SK-N-SH (cell line): ENCODE results near the gene EXOC4. TPM values are rescaled to one million over a fixed set of nuclear protein-coding genes. Genes with fewer than 3 reads are reported as not detected.

Source experiments
- CTCF ChIA-PET: fragments of 300-600, 350-600 bp; formaldehyde crosslinking; extraction: SDS; loops from one replicate; lab custom pipeline; 2021; lab: Yijun Ruan, JAX
- POLR2A ChIA-PET: fragments of 350-600 bp; sonication (Branson Sonifier 250); formaldehyde crosslinking; extraction: SDS; loops from one replicate; lab custom pipeline; 2020; ENCODE audit warnings: antibody characterized with exemption, inconsistent platforms; lab: Yijun Ruan, JAX
- DNase-seq: peaks from one replicate; pipeline ENCODE4 v3.0.0; 2012
- H2AFZ ChIP-seq: fragments of 200-600 bp; sonication (generic); 2 replicates; pipeline ENCODE4 v1.8.1; 2016; ENCODE audit warnings: antibody characterized with exemption, mild to moderate bottlenecking, low read depth
- H3F3A ChIP-seq: fragments of 200-600 bp; sonication (generic); replicated peaks from 2 replicates; pipeline ENCODE3; 2016; ENCODE audit warnings: antibody characterized with exemption, mild to moderate bottlenecking; ENCODE audit not compliant: insufficient read depth
- H3K27ac ChIP-seq, 2 experiments: fragments of 200-500 bp in 1 of 2; fragments of 200-600 bp in 1 of 2; sonication (Bioruptor generic) in 1 of 2; sonication (generic), shearing (Covaris generic) in 1 of 2; 2 replicates each; pipeline versions ENCODE4 v1.5.1 to v1.6.1; 2014 to 2016; ENCODE audit warnings: low read depth in 2 of 2, inconsistent platforms in 1 of 2, low read length in 1 of 2, mild to moderate bottlenecking in 1 of 2, mixed read lengths in 1 of 2
- H3K27me3 ChIP-seq: fragments of 200-600 bp; sonication (generic), shearing (Covaris generic); 2 replicates; pipeline ENCODE4 v1.6.1; 2016; ENCODE audit warnings: mixed run types; ENCODE audit not compliant: insufficient read depth
- H3K36me3 ChIP-seq, 2 experiments: fragments of 200-500 bp in 1 of 2; fragments of 200-600 bp in 1 of 2; sonication (Bioruptor generic) in 1 of 2; sonication (generic) in 1 of 2; replicated peaks in 1 of 2; 2 replicates each; pipeline versions ENCODE3 to v1.5.1; 2014 to 2016; ENCODE audit warnings: low read length in 1 of 2, mild to moderate bottlenecking in 1 of 2; ENCODE audit not compliant: insufficient read depth in 2 of 2, control insufficient read depth in 1 of 2
- H3K4me1 ChIP-seq, 2 experiments: fragments of 200-500 bp in 1 of 2; fragments of 200-600 bp in 1 of 2; sonication (Bioruptor generic) in 1 of 2; sonication (generic), shearing (Covaris generic) in 1 of 2; 2 replicates each; pipeline versions ENCODE4 v1.5.1 to v1.6.1; 2014 to 2016; ENCODE audit warnings: low read depth in 1 of 2, low read length in 1 of 2, mixed run types in 1 of 2; ENCODE audit not compliant: insufficient read depth in 2 of 2, control insufficient read depth in 1 of 2
- H3K4me2 ChIP-seq: fragments of 200-600 bp; sonication (generic), shearing (Covaris generic); 2 replicates; pipeline ENCODE4 v1.6.1; 2017; ENCODE audit warnings: mixed run types
- H3K4me3 ChIP-seq, 2 experiments: fragments of 200-500 bp in 1 of 2; fragments of 200-600 bp in 1 of 2; sonication (Bioruptor generic) in 1 of 2; sonication (generic), shearing (Covaris generic) in 1 of 2; 2 replicates each; pipeline versions ENCODE4 v1.5.1 to v1.8.1; 2014 to 2016; ENCODE audit warnings: low read depth in 2 of 2, inconsistent platforms in 1 of 2, low read length in 1 of 2, mild to moderate bottlenecking in 1 of 2, mixed read lengths in 1 of 2, moderate library complexity in 1 of 2
- H3K79me2 ChIP-seq: fragments of 200-600 bp; sonication (generic); 2 replicates; pipeline ENCODE4 v1.8.1; 2017; ENCODE audit warnings: mild to moderate bottlenecking; ENCODE audit not compliant: insufficient read depth
- H3K9ac ChIP-seq: fragments of 200-600 bp; sonication (generic); 2 replicates; pipeline ENCODE4 v1.6.1; 2017; ENCODE audit warnings: mixed run types
- H3K9me2 ChIP-seq: fragments of 200-600 bp; sonication (generic); 2 replicates; pipeline ENCODE4 v1.6.1; 2017; ENCODE audit warnings: mixed run types
- H3K9me3 ChIP-seq: fragments of 200-600 bp; sonication (generic); 2 replicates; pipeline ENCODE4 v1.6.1; 2017; ENCODE audit warnings: mixed run types, mild to moderate bottlenecking, moderate library complexity
- H4K20me1 ChIP-seq: fragments of 200-600 bp; sonication (generic); 2 replicates; pipeline ENCODE4 v1.6.1; 2017; ENCODE audit warnings: mild to moderate bottlenecking, mixed run types; ENCODE audit not compliant: insufficient read depth
- EP300 ChIP-seq, 2 experiments: IDR thresholded peaks; 2 replicates each; pipeline versions ENCODE4 v1.4.0 to v1.6.1; 2012; ENCODE audit warnings: borderline replicate concordance in 1 of 2, low read depth in 1 of 2, low read length in 1 of 2
- EZH2phosphoT487 ChIP-seq: fragments of 200-600 bp; sonication (generic); IDR thresholded peaks from 2 replicates; pipeline ENCODE4 v1.6.1; 2017; ENCODE audit warnings: low read depth, mixed run types, mild to moderate bottlenecking, antibody characterized with exemption, moderate library complexity, borderline replicate concordance
- FOSL2 ChIP-seq: IDR thresholded peaks from 2 replicates; pipeline ENCODE4 v1.4.0; 2012; ENCODE audit warnings: low read depth, mild to moderate bottlenecking, moderate library complexity, borderline replicate concordance
- GABPA ChIP-seq: IDR thresholded peaks from 2 replicates; pipeline ENCODE4 v1.4.0; 2012; ENCODE audit warnings: low read depth, mild to moderate bottlenecking
- GATA2 ChIP-seq: sonication (generic); formaldehyde crosslinking; IDR thresholded peaks from 2 replicates; pipeline ENCODE4 v1.5.0; 2020; ENCODE audit warnings: mild to moderate bottlenecking, missing genetic modification reagents
- JUND ChIP-seq: IDR thresholded peaks from 2 replicates; pipeline ENCODE4 v1.4.0; 2012
- MXI1 ChIP-seq: IDR thresholded peaks from 2 replicates; pipeline ENCODE4 v1.6.1; 2012; ENCODE audit warnings: mild to moderate bottlenecking, low read depth, low read length, improper control_type of control experiment
- POLR2AphosphoS5 ChIP-seq: IDR thresholded peaks from 2 replicates; pipeline ENCODE4 v1.6.1; 2012; ENCODE audit warnings: low read depth, low read length
- RAD21 ChIP-seq: IDR thresholded peaks from 2 replicates; pipeline ENCODE4 v1.6.1; 2012; ENCODE audit warnings: mild to moderate bottlenecking, low read length
- RCOR1 ChIP-seq: fragments of 150-350 bp; IDR thresholded peaks from 2 replicates; pipeline ENCODE4 v1.6.1; 2017; ENCODE audit warnings: antibody characterized with exemption, low read length
- RXRA ChIP-seq: IDR thresholded peaks from 2 replicates; pipeline ENCODE4 v1.4.0; 2012; ENCODE audit warnings: low read depth, mild to moderate bottlenecking, borderline replicate concordance
- SIN3A ChIP-seq: IDR thresholded peaks from 2 replicates; pipeline ENCODE4 v1.6.1; 2012; ENCODE audit warnings: low read depth, mild to moderate bottlenecking, low read length, moderate library complexity, borderline replicate concordance
- SMC3 ChIP-seq: IDR thresholded peaks from 2 replicates; pipeline ENCODE4 v1.6.1; 2012; ENCODE audit warnings: low read depth, low read length, improper control_type of control experiment
- TAF1 ChIP-seq: IDR thresholded peaks from 2 replicates; pipeline ENCODE4 v1.6.1; 2012; ENCODE audit warnings: low read depth, mild to moderate bottlenecking, low read length, moderate library complexity, borderline replicate concordance
- TEAD4 ChIP-seq: IDR thresholded peaks from 2 replicates; pipeline ENCODE4 v1.4.0; 2012; ENCODE audit warnings: mild to moderate bottlenecking, borderline replicate concordance; ENCODE audit not compliant: insufficient read depth
- WGBS: methylation state at CpG from one replicate; pipeline ENCODE4 v1.1.6; 2017; ENCODE audit warnings: low lambda C conversion rate; 5-methylcytosine and 5-hydroxymethylcytosine counted together
- polyA plus RNA-seq, 3 experiments: library from polyadenylated mRNA; depleted of rRNA; stranded (reverse); fragments of >200 nt; gene quantifications; 2 replicates each; pipeline ENCODE4 v1.2.3, GENCODE V29; 2012
- TF ChIP-seq, protein P1 (sequence below): IDR thresholded peaks from 2 replicates; pipeline ENCODE4 v1.4.0; 2012; ENCODE audit warnings: low read depth, borderline replicate concordance
- TF ChIP-seq, protein P2 (sequence below): fragments of 200-600 bp; sonication (generic); IDR thresholded peaks from 2 replicates; pipeline ENCODE4 v1.6.1; 2017; ENCODE audit warnings: antibody characterized with exemption, mild to moderate bottlenecking, moderate library complexity
- TF ChIP-seq, protein P3 (sequence below): fragments of 150-350 bp; IDR thresholded peaks from 2 replicates; pipeline ENCODE4 v1.6.1; 2017; ENCODE audit warnings: antibody characterized with exemption, low read length, low read depth, borderline replicate concordance
- TF ChIP-seq, protein P4 (sequence below): IDR thresholded peaks from 2 replicates; pipeline ENCODE4 v1.4.0; 2012; ENCODE audit warnings: low read depth, borderline replicate concordance
- TF ChIP-seq, protein P5 (sequence below): IDR thresholded peaks from 2 replicates; pipeline ENCODE4; 2012

The EXOC4 gene
- polyA plus RNA-seq, 1 of the 3 experiments (the other 2 are of a cell fraction) = 37.3 TPM

DNA sequence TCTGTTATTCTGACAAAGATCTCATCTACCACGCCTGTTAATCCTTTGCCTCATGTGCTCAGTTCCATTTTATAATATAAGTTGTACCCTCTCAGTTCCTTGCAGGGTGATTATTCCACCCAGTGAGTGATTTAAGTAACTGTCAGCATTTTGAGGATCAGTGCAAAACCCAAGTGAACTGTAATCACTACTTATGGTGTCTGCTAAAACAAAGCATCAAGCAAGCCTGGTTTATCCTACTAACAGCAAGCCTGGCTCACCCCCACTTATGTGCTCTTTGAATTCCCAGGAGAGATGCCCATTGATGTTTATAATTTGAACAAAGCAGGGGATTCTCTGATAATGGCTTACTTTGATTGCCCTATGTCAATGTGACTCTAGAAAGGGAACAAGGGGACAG is 687.5 kb downstream of the EXOC4 start:
- no peaks in the 10 kb centered on the region for H3F3A ChIP-seq
- WGBS = 79% methylated on average over 1 of the region's 1 CpG
- H3K27ac ChIP-seq = peak overlapping the region in 1 of 2 experiments; percentile 75; a peak in 2 of 4 replicates
- no peaks in the 10 kb centered on the region for H3K27me3 ChIP-seq
- H3K4me3 ChIP-seq = no peak overlapping the region
- TF ChIP-seq FOSL2 (no peak), EP300 (IDR thresholded peaks at IDR 0.05; ENCODE audit: borderline replicate concordance in 1 of 2, low read depth in 1 of 2, low read length in 1 of 2) (no peak), TAF1 (no peak), SIN3A (no peak), POLR2AphosphoS5 (no peak), RCOR1 (no peak), RAD21 (no peak), TEAD4 (no peak), MXI1 (no peak)
- TF ChIP-seq, protein P1, sequence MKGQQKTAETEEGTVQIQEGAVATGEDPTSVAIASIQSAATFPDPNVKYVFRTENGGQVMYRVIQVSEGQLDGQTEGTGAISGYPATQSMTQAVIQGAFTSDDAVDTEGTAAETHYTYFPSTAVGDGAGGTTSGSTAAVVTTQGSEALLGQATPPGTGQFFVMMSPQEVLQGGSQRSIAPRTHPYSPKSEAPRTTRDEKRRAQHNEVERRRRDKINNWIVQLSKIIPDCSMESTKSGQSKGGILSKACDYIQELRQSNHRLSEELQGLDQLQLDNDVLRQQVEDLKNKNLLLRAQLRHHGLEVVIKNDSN = no peak
- TF ChIP-seq, protein P2, sequence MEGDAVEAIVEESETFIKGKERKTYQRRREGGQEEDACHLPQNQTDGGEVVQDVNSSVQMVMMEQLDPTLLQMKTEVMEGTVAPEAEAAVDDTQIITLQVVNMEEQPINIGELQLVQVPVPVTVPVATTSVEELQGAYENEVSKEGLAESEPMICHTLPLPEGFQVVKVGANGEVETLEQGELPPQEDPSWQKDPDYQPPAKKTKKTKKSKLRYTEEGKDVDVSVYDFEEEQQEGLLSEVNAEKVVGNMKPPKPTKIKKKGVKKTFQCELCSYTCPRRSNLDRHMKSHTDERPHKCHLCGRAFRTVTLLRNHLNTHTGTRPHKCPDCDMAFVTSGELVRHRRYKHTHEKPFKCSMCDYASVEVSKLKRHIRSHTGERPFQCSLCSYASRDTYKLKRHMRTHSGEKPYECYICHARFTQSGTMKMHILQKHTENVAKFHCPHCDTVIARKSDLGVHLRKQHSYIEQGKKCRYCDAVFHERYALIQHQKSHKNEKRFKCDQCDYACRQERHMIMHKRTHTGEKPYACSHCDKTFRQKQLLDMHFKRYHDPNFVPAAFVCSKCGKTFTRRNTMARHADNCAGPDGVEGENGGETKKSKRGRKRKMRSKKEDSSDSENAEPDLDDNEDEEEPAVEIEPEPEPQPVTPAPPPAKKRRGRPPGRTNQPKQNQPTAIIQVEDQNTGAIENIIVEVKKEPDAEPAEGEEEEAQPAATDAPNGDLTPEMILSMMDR = no peak
- TF ChIP-seq, protein P3, sequence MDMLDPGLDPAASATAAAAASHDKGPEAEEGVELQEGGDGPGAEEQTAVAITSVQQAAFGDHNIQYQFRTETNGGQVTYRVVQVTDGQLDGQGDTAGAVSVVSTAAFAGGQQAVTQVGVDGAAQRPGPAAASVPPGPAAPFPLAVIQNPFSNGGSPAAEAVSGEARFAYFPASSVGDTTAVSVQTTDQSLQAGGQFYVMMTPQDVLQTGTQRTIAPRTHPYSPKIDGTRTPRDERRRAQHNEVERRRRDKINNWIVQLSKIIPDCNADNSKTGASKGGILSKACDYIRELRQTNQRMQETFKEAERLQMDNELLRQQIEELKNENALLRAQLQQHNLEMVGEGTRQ = no peak
- H2AFZ ChIP-seq = no peak overlapping the region
- H3K4me2 ChIP-seq = no peak overlapping the region
- no peaks in the 10 kb centered on the region for H4K20me1 ChIP-seq
- H3K79me2 ChIP-seq = no peaks in the 10 kb centered on the region
- peaks cover 0 to 5% of the 10 kb centered on the region in 2 experiments; a peak in 2 of 4 replicates for H3K4me1 ChIP-seq
- no peaks in the 10 kb centered on the region for H3K9me2 ChIP-seq
- H3K9me3 ChIP-seq = no peaks in the 10 kb centered on the region
- H3K36me3 ChIP-seq = peaks cover 0 to 33% of the 10 kb centered on the region in 2 experiments
- POLR2A ChIA-PET = no interaction called here
- DNase-seq = no peak
- no peak overlapping the region for H3K9ac ChIP-seq
- CTCF ChIA-PET = interaction anchor here (0.5 kb wide), 1 partner anchor 87 kb away, joined by 3 read pairs; no protein-coding TSS in a partner anchor

DNA sequence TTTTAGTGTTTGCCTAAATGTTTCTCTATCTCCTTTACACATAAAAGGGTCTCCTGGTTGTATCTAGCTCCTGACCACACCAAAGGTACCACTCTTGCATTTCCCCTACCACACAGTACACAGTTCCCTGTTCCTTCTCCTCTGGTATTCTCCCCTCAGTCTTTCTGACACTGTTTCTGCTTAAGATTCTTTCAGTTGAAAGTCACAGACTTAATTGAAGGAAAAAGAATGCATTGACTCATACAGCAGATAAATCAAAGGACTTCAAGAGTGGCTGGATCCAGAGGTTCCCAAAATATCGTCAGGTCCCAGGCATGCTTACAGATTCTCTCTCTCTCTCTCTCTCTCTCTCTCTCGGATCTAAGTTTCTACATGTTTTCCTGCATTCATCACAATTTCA is 688.6 kb downstream of the EXOC4 start:
- Histone ChIP-seq H3K4me3 (no peak overlapping the region), H3K9me2 (no peaks in the 10 kb centered on the region), H3K4me2 (no peak overlapping the region), H3K36me3 (peaks cover 0 to 38% of the 10 kb centered on the region in 2 experiments), H3K4me1 (peaks cover 0 to 3% of the 10 kb centered on the region in 2 experiments; a peak in 2 of 4 replicates), H3K9me3 (no peaks in the 10 kb centered on the region), H3K79me2 (no peaks in the 10 kb centered on the region), H2AFZ (no peak overlapping the region), H3F3A (no peaks in the 10 kb centered on the region), H3K27me3 (no peaks in the 10 kb centered on the region), H3K27ac (peak overlapping the region in 1 of 2 experiments; percentile 58; a peak in 1 of 4 replicates), H4K20me1 (no peaks in the 10 kb centered on the region), H3K9ac (no peak overlapping the region)
- CTCF ChIA-PET = no interaction called here
- POLR2A ChIA-PET = no interaction called here
- DNase-seq = no peak
- WGBS = 80% methylated on average over 2 of the region's 2 CpGs
- no peak for TF ChIP-seq RXRA
- no peak for TF ChIP-seq SMC3
- TF ChIP-seq FOSL2 = no peak
- TF ChIP-seq GABPA = no peak
- TF ChIP-seq RAD21 = no peak
- TF ChIP-seq, protein P4, sequence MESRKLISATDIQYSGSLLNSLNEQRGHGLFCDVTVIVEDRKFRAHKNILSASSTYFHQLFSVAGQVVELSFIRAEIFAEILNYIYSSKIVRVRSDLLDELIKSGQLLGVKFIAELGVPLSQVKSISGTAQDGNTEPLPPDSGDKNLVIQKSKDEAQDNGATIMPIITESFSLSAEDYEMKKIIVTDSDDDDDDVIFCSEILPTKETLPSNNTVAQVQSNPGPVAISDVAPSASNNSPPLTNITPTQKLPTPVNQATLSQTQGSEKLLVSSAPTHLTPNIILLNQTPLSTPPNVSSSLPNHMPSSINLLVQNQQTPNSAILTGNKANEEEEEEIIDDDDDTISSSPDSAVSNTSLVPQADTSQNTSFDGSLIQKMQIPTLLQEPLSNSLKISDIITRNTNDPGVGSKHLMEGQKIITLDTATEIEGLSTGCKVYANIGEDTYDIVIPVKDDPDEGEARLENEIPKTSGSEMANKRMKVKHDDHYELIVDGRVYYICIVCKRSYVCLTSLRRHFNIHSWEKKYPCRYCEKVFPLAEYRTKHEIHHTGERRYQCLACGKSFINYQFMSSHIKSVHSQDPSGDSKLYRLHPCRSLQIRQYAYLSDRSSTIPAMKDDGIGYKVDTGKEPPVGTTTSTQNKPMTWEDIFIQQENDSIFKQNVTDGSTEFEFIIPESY = no peak
- TF ChIP-seq, protein P1 = no peak
- TF ChIP-seq EP300 (IDR thresholded peaks at IDR 0.05; ENCODE audit: borderline replicate concordance in 1 of 2, low read depth in 1 of 2, low read length in 1 of 2) = no peak
- no peak for TF ChIP-seq JUND
- TF ChIP-seq, protein P5, sequence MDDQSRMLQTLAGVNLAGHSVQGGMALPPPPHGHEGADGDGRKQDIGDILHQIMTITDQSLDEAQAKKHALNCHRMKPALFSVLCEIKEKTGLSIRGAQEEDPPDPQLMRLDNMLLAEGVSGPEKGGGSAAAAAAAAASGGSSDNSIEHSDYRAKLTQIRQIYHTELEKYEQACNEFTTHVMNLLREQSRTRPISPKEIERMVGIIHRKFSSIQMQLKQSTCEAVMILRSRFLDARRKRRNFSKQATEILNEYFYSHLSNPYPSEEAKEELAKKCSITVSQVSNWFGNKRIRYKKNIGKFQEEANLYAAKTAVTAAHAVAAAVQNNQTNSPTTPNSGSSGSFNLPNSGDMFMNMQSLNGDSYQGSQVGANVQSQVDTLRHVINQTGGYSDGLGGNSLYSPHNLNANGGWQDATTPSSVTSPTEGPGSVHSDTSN = no peak
- TF ChIP-seq EZH2phosphoT487 = no peak
- no peak for TF ChIP-seq GATA2
- TF ChIP-seq RCOR1 = no peak
